AG10803 (cell line): ENCODE measurements around the gene HBZ.

ENCODE experiments used
- DNase-seq: peaks from one replicate; pipeline ENCODE4 v3.0.0; 2010; ENCODE audit warnings: low read depth
- H3K4me3 ChIP-seq: 2 replicates; pipeline ENCODE4 v1.5.1; 2011; ENCODE audit warnings: mild to moderate bottlenecking, low read length, control low read depth
- TF ChIP-seq, protein P1 (sequence below): conservative IDR thresholded peaks from 2 replicates; pipeline ENCODE4 v1.5.1; 2011; ENCODE audit warnings: mild to moderate bottlenecking, low read length, control low read depth, inconsistent platforms

HBZ gene

GRCh38 chr16:114327-114726 is 38.1 kb upstream of the HBZ start:
- DNase-seq: no peak
- TF ChIP-seq, protein P1, sequence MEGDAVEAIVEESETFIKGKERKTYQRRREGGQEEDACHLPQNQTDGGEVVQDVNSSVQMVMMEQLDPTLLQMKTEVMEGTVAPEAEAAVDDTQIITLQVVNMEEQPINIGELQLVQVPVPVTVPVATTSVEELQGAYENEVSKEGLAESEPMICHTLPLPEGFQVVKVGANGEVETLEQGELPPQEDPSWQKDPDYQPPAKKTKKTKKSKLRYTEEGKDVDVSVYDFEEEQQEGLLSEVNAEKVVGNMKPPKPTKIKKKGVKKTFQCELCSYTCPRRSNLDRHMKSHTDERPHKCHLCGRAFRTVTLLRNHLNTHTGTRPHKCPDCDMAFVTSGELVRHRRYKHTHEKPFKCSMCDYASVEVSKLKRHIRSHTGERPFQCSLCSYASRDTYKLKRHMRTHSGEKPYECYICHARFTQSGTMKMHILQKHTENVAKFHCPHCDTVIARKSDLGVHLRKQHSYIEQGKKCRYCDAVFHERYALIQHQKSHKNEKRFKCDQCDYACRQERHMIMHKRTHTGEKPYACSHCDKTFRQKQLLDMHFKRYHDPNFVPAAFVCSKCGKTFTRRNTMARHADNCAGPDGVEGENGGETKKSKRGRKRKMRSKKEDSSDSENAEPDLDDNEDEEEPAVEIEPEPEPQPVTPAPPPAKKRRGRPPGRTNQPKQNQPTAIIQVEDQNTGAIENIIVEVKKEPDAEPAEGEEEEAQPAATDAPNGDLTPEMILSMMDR: no peak
- no peak overlapping the region for H3K4me3 ChIP-seq

GRCh38 chr16:116015-116414 is 36.4 kb upstream of the HBZ start:
- no peak overlapping the region for H3K4me3 ChIP-seq
- TF ChIP-seq, protein P1: no peak
- no peak for DNase-seq

GRCh38 chr16:117379-118365 is 34.8 kb upstream of the HBZ start:
- H3K4me3 ChIP-seq: no peak overlapping the region
- peak; percentile 28 for DNase-seq
- TF ChIP-seq, protein P1: peak; percentile 63

GRCh38 chr16:118857-119256 is 33.6 kb upstream of the HBZ start:
- DNase-seq: no peak

DNA sequence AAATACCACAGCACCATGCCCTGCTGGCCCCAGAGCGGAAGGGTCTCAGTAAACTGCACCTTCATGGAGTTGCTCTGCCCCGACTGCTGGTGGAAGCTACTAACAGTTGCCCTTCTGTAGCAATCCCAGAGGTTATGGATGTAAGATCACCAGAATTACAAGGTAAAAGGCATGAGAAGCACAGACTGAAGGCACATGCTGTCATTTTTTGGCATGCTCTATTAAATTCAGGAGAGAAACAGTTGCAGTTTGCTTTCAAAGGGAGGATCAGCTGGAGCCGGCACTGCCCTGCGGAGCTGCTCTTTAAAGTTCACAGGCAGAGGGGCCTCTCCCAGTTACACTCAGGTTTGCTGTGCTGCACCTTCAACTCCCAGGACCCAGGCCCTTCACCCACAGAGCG is 33.1 kb upstream of the HBZ start:
- no peak overlapping the region for H3K4me3 ChIP-seq
- TF ChIP-seq, protein P1: no peak
- no peak for DNase-seq

More at GRCh38 chr16:118857-119256, 33.6 kb upstream of the HBZ start:
- no peak overlapping the region for H3K4me3 ChIP-seq
- TF ChIP-seq, protein P1: no peak

DNA sequence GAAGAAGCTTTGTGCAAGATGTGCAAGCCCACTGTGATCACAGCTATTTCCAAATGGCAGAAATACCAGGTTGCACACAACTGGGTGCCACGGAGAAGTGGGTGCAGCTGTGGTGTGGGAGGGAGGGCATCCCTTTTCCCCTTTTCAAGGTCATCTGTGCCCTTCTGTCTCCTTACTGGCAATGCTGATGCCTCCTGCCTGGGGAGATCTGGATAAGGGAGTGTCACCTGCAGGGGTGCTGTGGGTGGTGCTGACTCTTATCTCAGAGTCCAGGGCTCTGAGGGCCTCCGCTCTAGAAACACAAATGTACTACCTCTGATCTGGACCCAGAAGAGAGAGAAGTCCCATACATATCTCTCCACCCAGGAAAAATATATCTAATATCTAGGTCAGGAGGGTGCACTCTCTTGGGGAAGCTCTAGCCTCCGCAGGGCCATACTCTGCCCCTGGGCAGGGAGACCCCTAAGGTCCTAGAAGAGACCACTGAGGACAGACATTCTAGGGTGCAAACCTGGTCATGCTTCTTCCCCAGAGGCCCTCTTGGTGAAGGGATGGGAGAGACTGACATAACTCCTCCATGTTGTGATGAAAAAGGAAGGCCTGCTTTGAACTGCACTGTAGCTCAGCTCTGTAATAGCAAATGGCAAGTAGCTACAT is 32.5 kb upstream of the HBZ start:
- no peak for DNase-seq
- H3K4me3 ChIP-seq: no peak overlapping the region
- TF ChIP-seq, protein P1: no peak
